H1 (cell line): ENCODE measurements around the gene FAM53B. TPM values are rescaled to one million over a fixed set of nuclear protein-coding genes. Genes with fewer than 3 reads are reported as not detected.

Source experiments
- ATF3 ChIP-seq: IDR thresholded peaks from 2 replicates; pipeline ENCODE4 v1.6.1; 2011; ENCODE audit warnings: low read depth, mild to moderate bottlenecking, low read length; ENCODE audit not compliant: insufficient read depth
- CHD1 ChIP-seq: IDR thresholded peaks from 2 replicates; pipeline ENCODE4 v1.6.1; 2012; ENCODE audit warnings: low read depth, low read length, improper control_type of control experiment
- HDAC2 ChIP-seq, 2 experiments: fragments of 300-600 bp in 1 of 2; sonication (generic) in 1 of 2; IDR thresholded peaks; 2 replicates each; pipeline ENCODE4 v1.6.1; 2011 to 2012; ENCODE audit warnings: low read depth in 2 of 2, low read length in 2 of 2, mild to moderate bottlenecking in 2 of 2, moderate library complexity in 2 of 2, borderline replicate concordance in 1 of 2, inconsistent platforms in 1 of 2
- POU5F1 ChIP-seq: IDR thresholded peaks from 2 replicates; pipeline ENCODE4 v1.6.1; 2011; ENCODE audit warnings: low read depth, mild to moderate bottlenecking, low read length, moderate library complexity
- SIRT6 ChIP-seq: IDR thresholded peaks from one replicate; pipeline ENCODE4 v1.7.1; 2012; ENCODE audit warnings: low read length, inconsistent platforms
- TEAD4 ChIP-seq: IDR thresholded peaks from 2 replicates; pipeline ENCODE4 v1.6.1; 2012; ENCODE audit warnings: low read depth, low read length, inconsistent platforms, mixed read lengths
- polyA plus RNA-seq, 7 experiments: library from polyadenylated mRNA; depleted of rRNA in 3 of 7; stranded (reverse) in 5 of 7; unstranded in 2 of 7; fragments of >200 nt in 5 of 7; fragments of 200-250 nt in 2 of 7; gene quantifications; 1 replicate in 5 of 7; 2 replicates in 1 of 7; 4 replicates in 1 of 7; pipeline versions ENCODE4 v1.2.1 to v1.2.3, GENCODE V29; 2011 to 2013; ENCODE audit warnings: missing spikeins in 2 of 7, mixed read lengths in 2 of 7
- total RNA-seq: library from RNA; stranded (reverse); fragmentation: NEBNext Ultra II Directional; extraction: Animal tissue kit (Norgen Biotek cat#: 25700); gene quantifications from 2 replicates; pipeline ENCODE4 v1.2.1, GENCODE V29; 2021

The FAM53B gene
- total and polyA plus RNA-seq, 2 of the 8 experiments (the other 6 are each of a cell fraction or from before 2014, with no cell fraction given) = 5.3 to 14.4 TPM

DNA sequence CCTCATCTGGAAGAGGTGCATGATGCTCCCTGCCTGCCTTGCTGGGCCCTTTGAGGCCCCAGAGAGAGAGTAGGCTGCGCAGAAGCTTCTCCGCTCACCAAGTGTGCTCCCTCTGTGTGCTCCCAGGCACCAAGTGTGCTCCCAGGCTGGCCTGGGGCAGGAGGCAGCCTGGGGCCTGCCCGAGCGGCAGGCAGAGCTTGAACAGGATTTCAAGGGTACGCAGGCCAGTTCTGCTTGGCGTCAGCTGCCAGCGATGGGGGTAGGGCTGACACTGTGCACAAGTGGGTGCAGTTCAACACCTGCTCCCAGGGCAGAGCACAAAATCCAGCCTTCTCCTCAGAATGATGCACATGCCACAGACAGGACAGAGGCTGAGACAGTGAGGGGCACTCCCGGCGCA, 119.7 kb downstream of the FAM53B start (continued):
- TF ChIP-seq TEAD4 (no peak), POU5F1 (no peak), CHD1 (no peak), HDAC2 (IDR thresholded peaks at IDR 0.05; ENCODE audit: borderline replicate concordance in 1 of 2, low read depth in 2 of 2, low read length in 2 of 2) (no peak), SIRT6 (no peak), ATF3 (no peak)
- TF ChIP-seq, all 59 proteins: peak for 0
